HepG2 (cell line): ENCODE data around the gene WIPF2.
A peak's percentile ranks its signal among the peaks of the same experiment; 100 is the strongest.

Source experiments
- ARID5B ChIP-seq: IDR thresholded peaks from 2 replicates; pipeline ENCODE4 v1.4.0; 2020; ENCODE audit warnings: mild to moderate bottlenecking, missing genetic modification reagents
- ARNTL ChIP-seq: sonication (generic); formaldehyde crosslinking; IDR thresholded peaks from 2 replicates; pipeline ENCODE4 v1.4.0; 2020; ENCODE audit warnings: mild to moderate bottlenecking, missing genetic modification reagents
- CENPX ChIP-seq: sonication (generic); formaldehyde crosslinking; IDR thresholded peaks from 2 replicates; pipeline ENCODE4 v1.9.0; 2021; ENCODE audit warnings: mild to moderate bottlenecking, missing genetic modification reagents, moderate library complexity
- CTCF ChIP-seq: sonication (generic); formaldehyde crosslinking; IDR thresholded peaks from 2 replicates; pipeline ENCODE4 v1.5.0; 2020; ENCODE audit warnings: mild to moderate bottlenecking, missing genetic modification reagents, moderate library complexity
- NFYC ChIP-seq: IDR thresholded peaks from 2 replicates; pipeline ENCODE4 v1.6.1; 2016; ENCODE audit warnings: missing genetic modification reagents, missing compliant biosample characterization
- PCBP1 ChIP-seq: fragments of 200-400 bp; formaldehyde crosslinking; IDR thresholded peaks from 2 replicates; pipeline ENCODE4 v1.6.1; 2017; ENCODE audit warnings: mild to moderate bottlenecking, low read depth, low read length, borderline replicate concordance
- PRDM15 ChIP-seq: sonication (generic); formaldehyde crosslinking; IDR thresholded peaks from 2 replicates; pipeline ENCODE4 v1.4.0; 2020; ENCODE audit warnings: missing genetic modification reagents
- RARG ChIP-seq: sonication (generic); formaldehyde crosslinking; IDR thresholded peaks from 2 replicates; pipeline ENCODE4 v1.4.0; 2020; ENCODE audit warnings: low read depth, mild to moderate bottlenecking, missing genetic modification reagents
- RERE ChIP-seq: IDR thresholded peaks from 2 replicates; pipeline ENCODE4 v1.6.1; 2016; ENCODE audit warnings: low read depth, missing genetic modification reagents, missing compliant biosample characterization
- SNRNP70 ChIP-seq: fragments of 200-400 bp; formaldehyde crosslinking; IDR thresholded peaks from 2 replicates; pipeline ENCODE4 v1.6.1; 2017; ENCODE audit warnings: mild to moderate bottlenecking, low read depth, low read length, moderate library complexity
- ZFP37 ChIP-seq: sonication (generic); formaldehyde crosslinking; IDR thresholded peaks from 2 replicates; pipeline ENCODE4 v1.4.0; 2020; ENCODE audit warnings: missing genetic modification reagents, borderline replicate concordance
- ZNF350 ChIP-seq: sonication (generic); formaldehyde crosslinking; IDR thresholded peaks from 2 replicates; pipeline ENCODE4 v1.4.0; 2020; ENCODE audit warnings: mild to moderate bottlenecking, low read depth, missing genetic modification reagents, borderline replicate concordance

GRCh38 chr17:40190197-40191021 lies 28.7 kb upstream of the WIPF2 start:
- TF ChIP-seq PRDM15 (no peak), ARID5B (CRISPR knock-in tag) (peak; percentile 18; the same call in 1 of the 2 replicates), ARNTL (no peak), PCBP1 (no peak), CTCF (CRISPR knock-in tag) (peak; percentile 55), NFYC (CRISPR knock-in tag) (no peak), RERE (CRISPR knock-in tag) (no peak), RARG (CRISPR knock-in tag) (no peak), ZFP37 (CRISPR knock-in tag) (no peak), SNRNP70 (no peak), ZNF350 (CRISPR knock-in tag) (no peak; the same call in 1 of the 2 replicates), CENPX (CRISPR knock-in tag) (no peak)
